ENCODE data around the gene FGF8. TPM values are rescaled to one million over a fixed set of nuclear protein-coding genes. Genes with fewer than 3 reads are reported as not detected.

FGF8 gene
- total and polyA plus RNA-seq, 2 donors (not counting 3 experiments of a cell fraction or from before 2014, with no cell fraction given), result 0.44 TPM; not detected in 1

DNA sequence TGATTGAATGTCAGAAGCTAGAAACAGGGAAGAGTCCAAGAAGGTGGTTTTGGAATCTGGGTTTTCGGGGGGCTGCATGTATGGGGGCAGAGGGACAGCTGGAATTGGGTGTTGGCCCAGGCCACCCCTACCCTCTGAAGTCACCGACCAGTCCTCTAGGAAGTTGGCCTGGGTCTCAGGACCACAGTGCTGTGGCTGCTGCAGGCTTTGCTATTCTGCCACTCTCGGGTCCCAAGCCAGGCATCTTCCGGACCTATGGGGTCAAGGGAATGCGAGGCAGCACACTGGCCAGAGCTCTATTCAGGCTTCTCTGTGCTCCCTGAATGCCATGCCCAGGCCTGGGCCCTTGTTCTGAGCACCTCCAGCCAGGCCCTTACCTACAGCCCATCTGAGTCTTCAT is 13.2 kb downstream of the FGF8 start:
- no peaks in the 10 kb centered on the region for H3K4me1 ChIP-seq (ENCODE audit: control insufficient read depth, extremely low read depth, insufficient read depth, low read length)
- POLR2A ChIA-PET, result no interaction called here
- CTCF ChIA-PET, result interaction anchor here (0.7 to 1.4 kb wide), 2 partner anchors 10 to 18 kb away, joined by 4 read pairs; no protein-coding TSS in a partner anchor
- no peak overlapping the region for H3K9ac ChIP-seq (replicated peaks; ENCODE audit: extremely low read depth, insufficient read depth, low read length)
- H3K27ac ChIP-seq (ENCODE audit: insufficient read depth, low read depth, low read length), result no peak overlapping the region
- peaks cover 25 to 33% of the 10 kb centered on the region in 2 experiments for H3K27me3 ChIP-seq (ENCODE audit: control insufficient read depth in 2 of 2, insufficient read depth in 2 of 2, low read length in 2 of 2)
- intact Hi-C loops (cut with micrococcal nuclease) (no loop called here), dilution Hi-C loops (cut with MboI; ENCODE audit: extremely low pct_ligation_motif_present, low sequenced_read_pairs) (no loop called here)
- H3K9me3 ChIP-seq (replicated peaks; ENCODE audit: control insufficient read depth, insufficient read depth, low read length), result no peaks in the 10 kb centered on the region
- H2AFZ ChIP-seq (ENCODE audit: low read depth, low read length), result no peak overlapping the region
- H3K9me1 ChIP-seq (replicated peaks; ENCODE audit: control insufficient read depth, extremely low read depth, insufficient read depth, low read length), result no peaks in the 10 kb centered on the region
- DNase-seq (ENCODE audit: low read depth, low spot score) (no peak), FAIRE-seq (no peak)
- H3K79me2 ChIP-seq (ENCODE audit: control insufficient read depth, insufficient read depth, low read length), result no peaks in the 10 kb centered on the region
- no peak overlapping the region for H3K4me3 ChIP-seq (replicated peaks in 1 of 3; ENCODE audit: insufficient read depth in 1 of 3, low read depth in 1 of 3, low read length in 3 of 3)
- no TSS peak for BruUV-seq (replicated peaks)
- no peaks in the 10 kb centered on the region for H4K20me1 ChIP-seq (replicated peaks; ENCODE audit: control insufficient read depth, extremely low read depth, insufficient read depth, low read length)
- no peak overlapping the region for H3K4me2 ChIP-seq (ENCODE audit: insufficient read depth, low read length)
- no peak for TF ChIP-seq MYC (IDR thresholded peaks at IDR 0.05; ENCODE audit: low read depth, low read length)
- TF ChIP-seq GATA2 (IDR thresholded peaks at IDR 0.05; ENCODE audit: insufficient read depth, insufficient read length, low read depth, low read length), result no peak
- TF ChIP-seq JUN (IDR thresholded peaks at IDR 0.05; ENCODE audit: borderline replicate concordance, insufficient read depth, insufficient read length, low read depth), result no peak
- no peak for TF ChIP-seq POLR2A (IDR thresholded peaks at IDR 0.05; ENCODE audit: low read depth, low read length)
- TF ChIP-seq, protein P1, sequence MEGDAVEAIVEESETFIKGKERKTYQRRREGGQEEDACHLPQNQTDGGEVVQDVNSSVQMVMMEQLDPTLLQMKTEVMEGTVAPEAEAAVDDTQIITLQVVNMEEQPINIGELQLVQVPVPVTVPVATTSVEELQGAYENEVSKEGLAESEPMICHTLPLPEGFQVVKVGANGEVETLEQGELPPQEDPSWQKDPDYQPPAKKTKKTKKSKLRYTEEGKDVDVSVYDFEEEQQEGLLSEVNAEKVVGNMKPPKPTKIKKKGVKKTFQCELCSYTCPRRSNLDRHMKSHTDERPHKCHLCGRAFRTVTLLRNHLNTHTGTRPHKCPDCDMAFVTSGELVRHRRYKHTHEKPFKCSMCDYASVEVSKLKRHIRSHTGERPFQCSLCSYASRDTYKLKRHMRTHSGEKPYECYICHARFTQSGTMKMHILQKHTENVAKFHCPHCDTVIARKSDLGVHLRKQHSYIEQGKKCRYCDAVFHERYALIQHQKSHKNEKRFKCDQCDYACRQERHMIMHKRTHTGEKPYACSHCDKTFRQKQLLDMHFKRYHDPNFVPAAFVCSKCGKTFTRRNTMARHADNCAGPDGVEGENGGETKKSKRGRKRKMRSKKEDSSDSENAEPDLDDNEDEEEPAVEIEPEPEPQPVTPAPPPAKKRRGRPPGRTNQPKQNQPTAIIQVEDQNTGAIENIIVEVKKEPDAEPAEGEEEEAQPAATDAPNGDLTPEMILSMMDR (IDR thresholded peaks at IDR 0.05; ENCODE audit: extremely low read depth in 1 of 2, insufficient read depth in 1 of 2, low read depth in 1 of 2, low read length in 2 of 2), result no peak
- TF ChIP-seq EZH2 (IDR thresholded peaks at IDR 0.05; ENCODE audit: borderline replicate concordance, low read depth, low read length, severe bottlenecking), result no peak
- TF ChIP-seq, protein P2, sequence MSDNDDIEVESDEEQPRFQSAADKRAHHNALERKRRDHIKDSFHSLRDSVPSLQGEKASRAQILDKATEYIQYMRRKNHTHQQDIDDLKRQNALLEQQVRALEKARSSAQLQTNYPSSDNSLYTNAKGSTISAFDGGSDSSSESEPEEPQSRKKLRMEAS (IDR thresholded peaks at IDR 0.05; ENCODE audit: insufficient read depth, insufficient read length), result no peak
- TF ChIP-seq FOS (IDR thresholded peaks at IDR 0.05; ENCODE audit: borderline replicate concordance, insufficient read depth, low read length), result no peak
- no peak for TF ChIP-seq POLR2AphosphoS5 (IDR thresholded peaks at IDR 0.05; ENCODE audit: insufficient read depth, low read depth, low read length)
- no peaks in the 10 kb centered on the region for H3K36me3 ChIP-seq (ENCODE audit: control insufficient read depth in 2 of 2, extremely low read depth in 1 of 2, insufficient read depth in 2 of 2, low read length in 2 of 2)

All from endothelial cell of umbilical vein (primary cell).